HG02642 (cell line): Measurements from ENCODE around the gene DRC7.

ENCODE experiments used
- ATAC-seq: cut with Tn5 transposase; IDR thresholded peaks from one replicate; pipeline ENCODE4 v1.9.1; 2021; ENCODE audit warnings: mild to moderate bottlenecking; ENCODE audit not compliant: unreplicated experiment, poor library complexity

The DRC7 gene

GRCh38 chr16:57672824-57673223, 21.8 kb upstream of the DRC7 start:
- no peak for ATAC-seq

GRCh38 chr16:57675741-57676551, 18.7 kb upstream of the DRC7 start:
- ATAC-seq, result no peak

- ATAC-seq, result no peak
These were observed 18.0 kb upstream of the DRC7 start for GRCh38 chr16:57676553-57677085.

- no peak for ATAC-seq
These were observed 16.8 kb upstream of the DRC7 start for GRCh38 chr16:57677622-57678369.

- ATAC-seq, result no peak
These were observed 15.6 kb upstream of the DRC7 start for GRCh38 chr16:57679016-57679415.

GRCh38 chr16:57679767-57680482, 14.7 kb upstream of the DRC7 start:
- ATAC-seq, result no peak

- no peak for ATAC-seq
These were observed 13.7 kb upstream of the DRC7 start for GRCh38 chr16:57680842-57681375.

- no peak for ATAC-seq
These were observed 12.5 kb upstream of the DRC7 start for GRCh38 chr16:57681950-57682728.

GRCh38 chr16:57682809-57683635, 11.6 kb upstream of the DRC7 start:
- no peak for ATAC-seq

- ATAC-seq, result no peak
These were observed 10.7 kb upstream of the DRC7 start for GRCh38 chr16:57683636-57684545.

GRCh38 chr16:57684626-57685358, 9.8 kb upstream of the DRC7 start:
- no peak for ATAC-seq

GRCh38 chr16:57685633-57686032, 9.0 kb upstream of the DRC7 start:
- ATAC-seq, result no peak

- no peak for ATAC-seq
These were observed 8.0 kb upstream of the DRC7 start for GRCh38 chr16:57686577-57686976.

GRCh38 chr16:57687363-57687929, 7.2 kb upstream of the DRC7 start:
- ATAC-seq, result no peak

GRCh38 chr16:57688487-57688986, 6.1 kb upstream of the DRC7 start:
- no peak for ATAC-seq

GRCh38 chr16:57688987-57689761, 5.4 kb upstream of the DRC7 start:
- no peak for ATAC-seq
